GM12801 (cell line): ENCODE data around the gene GCSAM.

Experiments used
- TF ChIP-seq, protein P1 (sequence below): IDR thresholded peaks from one replicate; pipeline ENCODE4 v1.5.1; 2011; ENCODE audit warnings: control low read depth; ENCODE audit not compliant: insufficient read length; ENCODE audit errors: extremely low read depth

Gene GCSAM

DNA sequence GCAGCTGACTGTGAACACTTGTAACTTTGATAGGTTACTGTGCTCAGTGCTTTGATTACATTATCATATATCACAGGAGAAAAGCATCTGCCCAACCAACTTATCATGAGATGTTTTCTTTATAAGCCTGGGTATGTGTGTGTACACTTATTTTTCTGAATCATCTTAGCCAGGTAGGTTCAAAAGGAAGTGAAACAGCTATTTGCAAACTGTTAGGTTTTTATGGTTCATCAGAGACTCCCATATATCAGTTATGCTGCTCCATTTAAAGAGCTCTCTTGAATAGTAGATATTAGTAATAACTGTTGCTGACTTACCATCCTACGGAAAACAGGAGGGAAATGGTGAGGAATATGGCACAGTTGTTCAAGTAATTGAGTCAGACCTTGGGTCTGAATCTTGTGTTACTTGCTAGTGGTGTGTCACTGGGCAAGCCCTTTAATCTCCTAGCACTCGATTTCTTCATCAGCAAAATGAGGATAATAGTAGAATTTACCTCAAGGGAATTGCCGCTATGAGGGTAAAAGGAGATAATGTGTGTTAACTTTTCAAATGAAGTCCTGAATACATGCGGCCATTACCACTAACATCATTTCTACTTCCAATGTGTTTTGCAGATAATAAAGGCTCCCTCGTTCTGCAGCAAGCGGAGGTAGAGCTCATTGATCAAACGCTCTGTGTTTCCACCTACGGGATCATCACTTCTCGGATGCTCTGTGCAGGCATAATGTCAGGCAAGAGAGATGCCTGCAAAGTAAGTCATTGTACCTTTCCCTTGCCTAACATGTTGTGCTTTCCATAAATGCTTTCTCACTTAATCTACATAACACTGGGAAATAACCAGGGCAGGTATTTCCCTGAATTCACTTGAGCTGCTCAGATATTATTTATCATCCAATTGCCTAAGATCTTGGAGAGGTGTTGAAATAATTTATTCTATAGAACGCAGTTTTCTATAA is 54.6 kb downstream of the GCSAM start:
- TF ChIP-seq, protein P1, sequence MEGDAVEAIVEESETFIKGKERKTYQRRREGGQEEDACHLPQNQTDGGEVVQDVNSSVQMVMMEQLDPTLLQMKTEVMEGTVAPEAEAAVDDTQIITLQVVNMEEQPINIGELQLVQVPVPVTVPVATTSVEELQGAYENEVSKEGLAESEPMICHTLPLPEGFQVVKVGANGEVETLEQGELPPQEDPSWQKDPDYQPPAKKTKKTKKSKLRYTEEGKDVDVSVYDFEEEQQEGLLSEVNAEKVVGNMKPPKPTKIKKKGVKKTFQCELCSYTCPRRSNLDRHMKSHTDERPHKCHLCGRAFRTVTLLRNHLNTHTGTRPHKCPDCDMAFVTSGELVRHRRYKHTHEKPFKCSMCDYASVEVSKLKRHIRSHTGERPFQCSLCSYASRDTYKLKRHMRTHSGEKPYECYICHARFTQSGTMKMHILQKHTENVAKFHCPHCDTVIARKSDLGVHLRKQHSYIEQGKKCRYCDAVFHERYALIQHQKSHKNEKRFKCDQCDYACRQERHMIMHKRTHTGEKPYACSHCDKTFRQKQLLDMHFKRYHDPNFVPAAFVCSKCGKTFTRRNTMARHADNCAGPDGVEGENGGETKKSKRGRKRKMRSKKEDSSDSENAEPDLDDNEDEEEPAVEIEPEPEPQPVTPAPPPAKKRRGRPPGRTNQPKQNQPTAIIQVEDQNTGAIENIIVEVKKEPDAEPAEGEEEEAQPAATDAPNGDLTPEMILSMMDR = no peak

DNA sequence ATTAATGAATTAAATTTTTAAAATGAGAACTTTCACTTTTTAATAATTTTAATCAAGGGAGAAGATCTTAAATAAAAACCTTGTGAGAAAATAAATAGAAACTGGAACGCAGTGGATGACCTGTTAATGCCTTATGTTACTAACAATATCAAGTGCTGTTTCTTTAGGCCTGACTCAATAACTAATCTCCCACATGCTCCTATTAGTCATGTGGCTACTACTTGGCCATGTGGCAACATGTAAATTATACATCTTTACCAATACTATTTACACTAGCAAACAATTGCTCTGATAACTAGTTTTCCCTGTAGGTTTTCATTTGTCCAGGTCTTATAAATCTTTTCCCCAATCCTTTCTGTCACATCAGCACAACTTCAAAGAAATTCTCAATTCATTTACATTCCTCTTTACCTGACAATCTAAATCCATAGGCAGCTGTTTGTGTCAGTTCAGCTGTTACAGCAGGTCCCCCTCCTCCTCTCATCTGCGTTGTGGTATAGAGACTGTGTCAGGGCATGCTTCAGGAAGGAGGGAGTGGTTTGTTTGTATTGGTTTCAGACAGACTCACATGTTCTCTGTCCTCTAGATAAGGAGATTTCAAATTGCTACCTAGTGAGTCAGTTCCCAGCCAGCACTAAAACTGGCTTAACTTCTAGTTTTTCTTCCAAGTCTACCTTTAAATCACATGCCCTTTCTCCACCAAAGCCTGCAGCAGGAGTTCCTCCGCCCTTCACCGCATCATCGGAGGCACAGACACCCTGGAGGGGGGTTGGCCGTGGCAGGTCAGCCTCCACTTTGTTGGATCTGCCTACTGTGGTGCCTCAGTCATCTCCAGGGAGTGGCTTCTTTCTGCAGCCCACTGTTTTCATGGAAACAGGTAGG is 58.2 kb downstream of the GCSAM start:
- TF ChIP-seq, protein P1 = no peak

DNA sequence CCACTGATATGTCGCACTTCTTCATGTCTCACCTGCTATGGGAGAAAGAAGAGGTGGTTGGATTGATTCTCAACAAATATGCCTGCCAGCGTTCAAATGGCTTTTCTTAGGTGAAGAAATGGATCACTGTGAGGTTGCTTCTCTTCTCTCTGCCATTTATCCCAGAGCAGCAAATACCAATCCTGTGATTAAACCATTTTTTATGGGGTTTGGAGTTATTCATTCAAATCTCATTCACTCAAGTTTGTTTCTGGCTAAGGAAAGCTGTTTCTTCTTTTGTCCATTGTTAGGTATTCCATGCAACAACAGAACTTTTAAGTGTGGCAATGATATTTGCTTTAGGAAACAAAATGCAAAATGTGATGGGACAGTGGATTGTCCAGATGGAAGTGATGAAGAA is 59.0 kb downstream of the GCSAM start:
- TF ChIP-seq, protein P1 = no peak
